COR-L47 (cell line): Measurements from ENCODE around the gene SLBP.
A peak's percentile ranks its signal among the peaks of the same experiment; 100 is the strongest.

Experiments used
- DNase-seq: peaks from one replicate; lab custom pipeline; 2025; lab: John Stamatoyannopoulos, UW

The SLBP gene

DNA sequence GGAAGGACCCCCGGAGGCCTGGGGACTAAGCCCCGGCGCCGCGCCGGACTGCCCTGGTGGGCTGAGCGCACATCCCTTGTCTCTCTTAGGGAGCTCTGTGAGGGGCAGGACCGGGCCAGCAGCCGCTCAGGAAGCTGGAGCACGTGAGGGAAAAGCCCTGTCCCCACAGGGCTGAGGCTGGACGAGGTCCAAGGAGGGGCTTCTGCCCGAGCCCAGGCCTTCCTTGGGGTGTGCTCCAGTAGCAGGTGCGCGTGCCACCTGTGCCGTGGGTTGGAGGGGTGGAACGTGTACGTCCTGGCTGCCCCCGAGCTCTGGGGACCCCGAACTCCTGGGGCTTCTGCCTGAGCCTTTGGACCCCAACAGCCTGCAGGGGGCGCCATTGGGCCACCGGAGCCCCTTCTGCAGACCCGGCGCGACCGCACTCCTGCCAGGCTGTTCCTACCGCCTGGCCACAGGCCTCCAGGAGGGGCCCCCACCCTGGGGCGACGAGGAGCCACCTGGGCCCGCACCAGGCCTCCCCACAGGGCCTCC, 36.4 kb upstream of the SLBP start:
- DNase-seq, result peak; percentile 74

- no peak for DNase-seq
Measured at GRCh38 chr4:1747603-1747967, 35.5 kb upstream of the SLBP start.

- DNase-seq, result no peak
Measured at GRCh38 chr4:1746919-1747602, 34.9 kb upstream of the SLBP start.

DNA sequence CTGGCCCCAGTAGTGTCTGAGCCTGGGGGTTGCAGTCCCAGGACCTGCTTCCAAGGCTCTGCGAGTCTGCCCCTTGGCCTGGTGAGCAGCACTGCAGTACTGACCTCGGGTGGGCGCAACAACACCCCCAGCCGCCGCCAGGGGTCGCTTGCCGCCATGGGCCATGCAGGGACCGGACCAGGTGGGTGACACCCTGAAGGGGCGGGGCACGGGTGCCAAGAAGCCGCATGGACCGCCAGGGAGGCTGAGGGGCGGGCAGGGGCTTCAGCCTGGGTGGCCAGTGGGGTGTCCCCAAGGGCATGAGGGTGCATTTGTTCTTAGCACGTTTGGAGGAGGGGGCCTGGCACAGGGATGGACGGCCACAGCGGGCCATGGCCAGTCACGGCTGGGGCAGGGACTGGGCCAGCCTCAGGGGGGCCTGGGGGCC, 34.2 kb upstream of the SLBP start:
- DNase-seq, result peak; percentile 71

DNA sequence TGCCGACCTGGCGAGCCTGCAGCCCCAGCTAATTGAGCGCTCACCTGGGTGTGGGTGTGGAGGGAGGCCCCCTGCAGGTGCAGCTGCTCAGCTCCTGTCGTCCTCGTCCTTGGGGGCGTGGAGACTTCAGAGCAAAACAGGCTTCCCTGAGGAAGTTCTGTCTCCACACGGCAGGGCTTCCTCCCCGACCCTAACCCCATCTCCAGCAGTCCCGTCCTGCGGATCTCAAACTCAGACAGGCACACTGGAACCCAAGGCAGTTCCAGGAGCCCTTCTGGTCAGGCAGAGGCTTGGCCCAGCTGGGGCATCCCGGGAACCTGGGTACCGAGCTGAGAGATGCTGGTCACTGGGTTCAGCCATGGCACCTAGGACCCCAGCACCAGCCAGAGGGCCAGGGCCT, 33.6 kb upstream of the SLBP start:
- no peak for DNase-seq

DNA sequence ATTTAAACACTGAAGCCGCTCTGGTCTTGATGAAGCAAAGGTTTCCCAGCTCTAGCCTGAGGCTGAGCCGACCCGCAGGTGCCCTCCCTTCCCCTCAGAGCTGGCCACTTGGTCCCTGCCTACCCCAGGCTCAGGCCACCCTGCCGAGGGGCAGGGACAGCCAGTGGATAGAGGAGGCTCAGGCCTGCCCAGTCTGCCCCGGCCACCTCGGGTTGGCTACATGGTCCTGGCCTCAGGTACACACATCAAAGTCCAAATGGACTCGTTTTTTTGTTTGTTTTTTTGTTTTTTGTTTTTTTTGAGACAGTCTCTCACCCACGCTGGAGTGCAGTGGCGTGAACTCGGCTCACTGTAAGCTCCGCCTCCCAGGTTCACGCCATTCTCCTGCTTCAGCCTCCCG, 33.0 kb upstream of the SLBP start:
- DNase-seq, result no peak

DNA sequence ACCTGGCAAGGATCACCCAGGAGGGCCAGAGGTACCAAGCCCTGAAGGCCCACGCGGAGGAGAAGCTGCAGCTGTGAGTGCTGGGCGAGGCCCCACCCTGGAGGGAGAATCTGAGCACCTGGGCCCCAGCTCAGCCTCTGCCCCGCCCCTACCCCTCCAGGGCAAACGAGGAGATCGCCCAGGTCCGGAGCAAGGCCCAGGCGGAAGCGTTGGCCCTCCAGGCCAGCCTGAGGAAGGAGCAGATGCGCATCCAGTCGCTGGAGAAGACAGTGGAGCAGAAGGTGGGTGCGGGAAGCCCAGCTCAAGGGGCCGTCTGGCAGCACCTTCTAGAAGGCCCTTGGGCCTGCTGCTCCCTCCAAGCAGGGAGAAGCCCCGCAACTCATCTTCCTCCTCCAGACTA, 32.4 kb upstream of the SLBP start:
- no peak for DNase-seq

GRCh38 chr4:1743975-1744374, 31.9 kb upstream of the SLBP start:
- DNase-seq, result no peak

GRCh38 chr4:1743551-1743950, 31.4 kb upstream of the SLBP start:
- DNase-seq, result no peak

- DNase-seq, result no peak
Measured at GRCh38 chr4:1741208-1741607, 29.1 kb upstream of the SLBP start.

DNA sequence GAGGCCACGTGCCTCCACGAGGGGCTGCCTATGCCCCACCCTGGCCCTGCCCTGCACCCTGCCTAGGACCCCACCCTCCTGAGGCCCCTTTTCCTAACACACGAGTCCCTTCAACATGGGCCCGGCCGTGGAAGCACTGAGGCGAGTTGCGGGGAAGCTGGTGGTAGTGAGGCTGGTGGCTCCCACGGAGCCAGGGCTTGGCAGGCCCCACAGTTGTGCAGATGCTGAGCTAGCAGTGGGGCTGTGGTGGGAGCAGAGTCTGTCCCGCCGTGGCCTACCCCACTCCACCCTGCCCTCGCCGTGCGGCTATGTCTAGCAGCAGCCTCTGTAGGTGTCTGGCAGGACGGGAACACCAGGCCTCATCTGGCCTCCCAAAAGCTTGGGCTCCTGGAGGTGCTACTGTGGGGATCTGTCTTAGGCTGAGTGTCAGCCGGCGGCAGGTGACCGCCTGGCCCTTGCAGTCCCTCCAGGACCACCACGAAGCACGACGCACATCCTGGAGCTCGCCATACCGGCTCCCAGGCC, 28.0 kb upstream of the SLBP start:
- DNase-seq, result no peak

GRCh38 chr4:1739358-1739757, 27.2 kb upstream of the SLBP start:
- no peak for DNase-seq

GRCh38 chr4:1738410-1738809, 26.3 kb upstream of the SLBP start:
- no peak for DNase-seq

- no peak for DNase-seq
Measured at GRCh38 chr4:1737666-1738065, 25.5 kb upstream of the SLBP start.

GRCh38 chr4:1736812-1737211, 24.7 kb upstream of the SLBP start:
- DNase-seq, result no peak

- no peak for DNase-seq
Measured at GRCh38 chr4:1735215-1735614, 23.1 kb upstream of the SLBP start.

DNA sequence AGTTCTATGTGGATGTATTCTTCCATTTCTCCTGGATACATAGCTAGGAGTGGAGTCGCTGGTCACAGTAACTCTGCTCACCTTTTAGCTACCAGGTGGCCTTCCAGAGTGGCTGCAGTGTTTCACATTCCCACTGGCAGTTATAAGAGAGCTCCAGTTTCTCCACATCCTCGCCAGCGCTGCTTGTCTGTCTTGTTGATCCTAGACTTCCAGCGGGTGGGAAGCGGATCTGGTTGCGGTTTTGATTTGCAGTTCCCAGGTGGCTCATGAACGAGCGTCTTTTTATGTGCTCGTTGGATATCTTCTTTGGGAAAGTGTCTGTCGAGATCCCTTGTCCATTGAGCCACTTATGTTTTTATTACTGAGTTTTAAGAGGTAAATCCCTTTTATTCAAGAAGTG, 20.8 kb upstream of the SLBP start:
- no peak for DNase-seq

GRCh38 chr4:1731180-1731579, 19.1 kb upstream of the SLBP start:
- DNase-seq, result no peak

DNA sequence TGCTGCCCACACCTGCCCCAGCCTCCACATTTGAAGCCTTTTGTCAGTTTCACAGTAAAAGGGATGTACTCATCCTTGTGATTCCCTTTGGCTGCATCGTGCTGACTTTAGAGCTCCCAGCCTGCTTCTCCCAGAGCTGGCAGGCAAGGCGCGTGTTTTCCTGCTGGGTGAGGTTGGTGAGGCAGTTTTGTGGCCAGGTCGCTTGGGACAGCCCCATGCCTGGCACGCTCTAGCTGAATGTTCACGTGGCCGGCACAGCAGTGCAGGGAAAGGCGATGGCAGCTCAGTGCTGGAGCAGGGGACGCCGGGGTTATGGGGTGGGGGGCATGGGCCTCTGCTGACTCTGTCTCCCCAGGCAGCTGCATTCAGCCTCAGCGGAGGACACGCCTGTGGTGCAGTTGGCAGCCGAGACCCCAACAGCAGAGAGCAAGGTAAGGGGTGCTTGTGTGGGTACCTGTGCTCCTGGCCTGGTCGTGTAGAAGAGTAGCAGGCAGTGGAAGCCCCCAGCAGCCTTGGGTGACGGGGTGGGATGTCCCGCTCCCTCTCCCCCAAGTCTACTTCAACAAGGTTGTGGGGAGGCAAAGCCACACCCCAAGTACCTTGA, 18.5 kb upstream of the SLBP start:
- no peak for DNase-seq

- no peak for DNase-seq
Measured at GRCh38 chr4:1728061-1728980, 16.2 kb upstream of the SLBP start.

DNA sequence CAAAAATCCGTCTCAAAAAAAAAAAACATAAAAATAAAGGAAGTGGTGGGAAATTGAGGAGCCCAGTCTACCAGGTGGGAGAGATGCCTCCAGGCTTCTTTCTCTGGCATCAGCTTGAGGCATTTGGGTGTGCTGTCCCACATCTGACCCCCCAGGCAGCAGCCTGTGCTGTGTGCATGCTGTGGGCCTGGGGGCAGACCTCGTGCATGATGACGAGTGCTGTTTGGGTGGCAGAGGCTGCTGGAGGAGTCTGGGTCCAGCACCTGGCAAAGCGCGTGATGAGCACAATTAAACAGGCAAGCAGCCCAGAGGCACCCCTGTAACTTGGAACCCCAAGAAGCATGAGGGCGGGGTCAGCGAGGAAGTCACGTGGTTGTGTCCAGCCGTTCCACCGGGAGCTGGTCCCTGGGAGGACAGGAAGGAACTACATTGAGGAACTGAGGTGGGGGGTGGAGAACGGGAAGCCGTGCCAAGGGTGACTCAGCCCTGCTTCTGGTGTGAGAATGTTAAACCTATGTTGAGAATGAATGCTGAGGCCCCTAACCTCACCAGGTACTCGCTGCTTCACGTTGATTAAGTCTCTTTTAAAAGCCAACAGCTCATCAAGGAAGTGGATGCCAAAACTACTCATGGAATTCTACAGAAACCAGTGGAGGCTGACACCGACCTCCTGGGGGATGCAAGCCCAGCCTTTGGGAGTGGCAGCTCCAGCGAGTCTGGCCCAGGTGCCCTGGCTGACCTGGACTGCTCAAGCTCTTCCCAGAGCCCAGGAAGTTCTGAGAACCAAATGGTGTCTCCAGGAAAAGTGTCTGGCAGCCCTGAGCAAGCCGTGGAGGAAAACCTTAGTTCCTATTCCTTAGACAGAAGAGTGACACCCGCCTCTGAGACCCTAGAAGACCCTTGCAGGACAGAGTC, 15.3 kb upstream of the SLBP start:
- no peak for DNase-seq
